ENCODE data around the gene FANCI. TPM values are rescaled to one million over a fixed set of nuclear protein-coding genes. Genes with fewer than 3 reads are reported as not detected.
"Not testable (repeated sequence)": the region's sequence is repeated elsewhere in the genome, so short reads cannot be mapped to it uniquely, and the experiment has no call there.

Gene FANCI
- total RNA-seq, 1 donor from 2014 or later: 7.8 TPM

- DNase-seq (no peak), ATAC-seq (no peak)
- no peaks in the 10 kb centered on the region for H3K36me3 ChIP-seq
- intact Hi-C loops (cut with DNase I): no loop called here
- H3K27ac ChIP-seq: no peak overlapping the region
- no peaks in the 10 kb centered on the region for H3K9me3 ChIP-seq
- H3K4me3 ChIP-seq: no peak overlapping the region
- no peaks in the 10 kb centered on the region for H3K27me3 ChIP-seq (ENCODE audit: low read depth)
- peaks cover 10% of the 10 kb centered on the region for H3K4me1 ChIP-seq
- no peak for TF ChIP-seq CTCF (IDR thresholded peaks at IDR 0.05)
These were observed 4.8 kb downstream of the FANCI start for GRCh38 chr15:89248584-89248983.

- intact Hi-C loops (cut with DNase I); H3K36me3 ChIP-seq; H3K4me1 ChIP-seq: not testable (repeated sequence)
These were observed 6.4 kb downstream of the FANCI start for GRCh38 chr15:89250142-89250541.

GRCh38 chr15:89277281-89277680, 33.5 kb downstream of the FANCI start:
- not testable (repeated sequence) for H3K9me3 ChIP-seq; H3K27me3 ChIP-seq (ENCODE audit: low read depth)

More at GRCh38 chr15:89250142-89250541, 6.4 kb downstream of the FANCI start:
- not testable (repeated sequence) for H3K4me3 ChIP-seq; H3K27me3 ChIP-seq (ENCODE audit: low read depth); DNase-seq; ATAC-seq; H3K9me3 ChIP-seq; H3K27ac ChIP-seq

GRCh38 chr15:89278307-89278706, 34.5 kb downstream of the FANCI start:
- DNase-seq (no peak), ATAC-seq (no peak)
- Histone ChIP-seq H3K27ac (no peak overlapping the region), H3K36me3 (no peaks in the 10 kb centered on the region), H3K27me3 (ENCODE audit: low read depth) (no peaks in the 10 kb centered on the region), H3K4me3 (no peak overlapping the region), H3K4me1 (no peaks in the 10 kb centered on the region), H3K9me3 (no peaks in the 10 kb centered on the region)
- intact Hi-C loops (cut with DNase I): no loop called here
- TF ChIP-seq CTCF (IDR thresholded peaks at IDR 0.05): no peak

More at GRCh38 chr15:89277281-89277680, 33.5 kb downstream of the FANCI start:
- DNase-seq; H3K36me3 ChIP-seq; H3K4me3 ChIP-seq; H3K4me1 ChIP-seq; ATAC-seq; intact Hi-C loops (cut with DNase I); H3K27ac ChIP-seq: not testable (repeated sequence)

- no peak for TF ChIP-seq CTCF (IDR thresholded peaks at IDR 0.05)
- ATAC-seq (no peak), DNase-seq (no peak)
- H3K9me3 ChIP-seq: no peaks in the 10 kb centered on the region
- no peak overlapping the region for H3K4me3 ChIP-seq
- no peaks in the 10 kb centered on the region for H3K36me3 ChIP-seq
- intact Hi-C loops (cut with DNase I): no loop called here
- H3K27ac ChIP-seq: no peak overlapping the region
- no peaks in the 10 kb centered on the region for H3K27me3 ChIP-seq (ENCODE audit: low read depth)
- no peaks in the 10 kb centered on the region for H3K4me1 ChIP-seq
These were observed 38.9 kb downstream of the FANCI start for GRCh38 chr15:89282631-89283030.

- H3K4me1 ChIP-seq: no peaks in the 10 kb centered on the region
- H3K27ac ChIP-seq: no peak overlapping the region
- intact Hi-C loops (cut with DNase I): no loop called here
- TF ChIP-seq CTCF (IDR thresholded peaks at IDR 0.05): no peak
- ATAC-seq: no peak
- DNase-seq: no peak
- H3K27me3 ChIP-seq (ENCODE audit: low read depth): no peaks in the 10 kb centered on the region
- H3K4me3 ChIP-seq: no peak overlapping the region
- no peaks in the 10 kb centered on the region for H3K9me3 ChIP-seq
- no peaks in the 10 kb centered on the region for H3K36me3 ChIP-seq
These were observed 39.4 kb downstream of the FANCI start for GRCh38 chr15:89283201-89283600.

- ATAC-seq (no peak), DNase-seq (no peak)
- intact Hi-C loops (cut with DNase I): no loop called here
- H3K4me3 ChIP-seq: no peak overlapping the region
- H3K27me3 ChIP-seq (ENCODE audit: low read depth): no peaks in the 10 kb centered on the region
- H3K36me3 ChIP-seq: peaks cover 8% of the 10 kb centered on the region
- no peak for TF ChIP-seq CTCF (IDR thresholded peaks at IDR 0.05)
- no peaks in the 10 kb centered on the region for H3K4me1 ChIP-seq
- no peaks in the 10 kb centered on the region for H3K9me3 ChIP-seq
- H3K27ac ChIP-seq: no peak overlapping the region
These were observed 48.2 kb downstream of the FANCI start for GRCh38 chr15:89291934-89292438.

All from lower lobe of right lung (tissue), 2 donors.